Measurements from ENCODE around the gene MED15. TPM values are rescaled to one million over a fixed set of nuclear protein-coding genes. Genes with fewer than 3 reads are reported as not detected.

The MED15 gene
- total and polyA plus RNA-seq, 2 of the 8 experiments (the other 6 are each of a cell fraction or from before 2014, with no cell fraction given) = 28.3 to 57.1 TPM

- Histone ChIP-seq H2BK120ac (replicated peaks; ENCODE audit: low read depth, low read length) (no peak overlapping the region), H3K23me2 (ENCODE audit: low read depth, low read length) (no peaks in the 10 kb centered on the region), H2BK20ac (ENCODE audit: low read length) (no peak overlapping the region), H3K36me3 (ENCODE audit: control insufficient read depth in 2 of 4, insufficient read depth in 4 of 4, low read length in 3 of 4) (peaks cover 12 to 38% (median 28%) of the 10 kb centered on the region in 4 experiments), H3K27ac (ENCODE audit: low read depth, low read length) (no peak overlapping the region), H3K4me2 (ENCODE audit: insufficient read depth in 1 of 2, low read depth in 2 of 2, low read length in 2 of 2) (no peak overlapping the region), H2BK5ac (ENCODE audit: low read depth, low read length) (no peak overlapping the region), H3K79me2 (ENCODE audit: control insufficient read depth in 1 of 2, insufficient read depth in 2 of 2, low read length in 2 of 2) (no peaks in the 10 kb centered on the region), H4K20me1 (replicated peaks in 1 of 2; ENCODE audit: control insufficient read depth in 1 of 2, insufficient read depth in 2 of 2, low read length in 2 of 2) (peaks cover 0 to 14% of the 10 kb centered on the region in 2 experiments), H3K4me3 (ENCODE audit: extremely low read depth in 1 of 4, insufficient read depth in 2 of 4, low read depth in 3 of 4, low read length in 4 of 4) (no peak overlapping the region), H3K23ac (ENCODE audit: insufficient read length) (no peak overlapping the region), H3K4me1 (replicated peaks in 1 of 4; ENCODE audit: control insufficient read depth in 3 of 4, insufficient read depth in 4 of 4, low read length in 3 of 4) (no peaks in the 10 kb centered on the region), H3K56ac (replicated peaks; ENCODE audit: insufficient read length, low read depth, low read length) (no peak overlapping the region), H4K5ac (ENCODE audit: insufficient read length, low read depth, low read length) (no peak overlapping the region), H3K9ac (replicated peaks in 1 of 4; ENCODE audit: extremely low read depth in 1 of 4, low read depth in 3 of 4, low read length in 3 of 4) (no peak overlapping the region), H2BK15ac (ENCODE audit: low read length) (no peak overlapping the region), H2AK5ac (ENCODE audit: low read depth, low read length) (no peak overlapping the region), H3K79me1 (ENCODE audit: low read depth, low read length) (no peaks in the 10 kb centered on the region), H2BK12ac (ENCODE audit: low read depth, low read length) (no peak overlapping the region), H3K14ac (ENCODE audit: insufficient read length) (no peak overlapping the region), H3K27me3 (replicated peaks in 1 of 4; ENCODE audit: control insufficient read depth in 3 of 4, extremely low read depth in 1 of 4, insufficient read depth in 3 of 4, low read length in 3 of 4) (no peaks in the 10 kb centered on the region), H3K9me3 (ENCODE audit: insufficient read depth in 2 of 2, low read depth in 1 of 2, low read length in 1 of 2) (no peaks in the 10 kb centered on the region), H4K8ac (ENCODE audit: extremely low read depth, insufficient read depth, low read length) (no peak overlapping the region; the same call in 1 of the 2 replicates), H3K18ac (ENCODE audit: extremely low read depth, low read length) (no peak overlapping the region), H4K91ac (replicated peaks; ENCODE audit: insufficient read length, low read length) (no peak overlapping the region), H3K4ac (replicated peaks; ENCODE audit: insufficient read length, low read depth, low read length) (no peak overlapping the region), H2AFZ (ENCODE audit: low read length) (no peak overlapping the region)
- WGBS, 2 experiments (ENCODE audit: extremely low coverage in 1 of 2, insufficient coverage in 1 of 2, insufficient read length in 1 of 2, insufficient replicate concordance in 2 of 2, low coverage in 1 of 2, low lambda C conversion rate in 2 of 2, missing lambda C conversion rate in 1 of 2) = 73% methylated on average over 4 of the region's 4 CpGs; no CpG with 5 or more reads in 1 of the 2 experiments
- peak in 1 of 2 experiments; percentile 85 for DNase-seq (ENCODE audit: low read depth in 1 of 2, low spot score in 2 of 2)
- CTCF ChIA-PET (ENCODE audit: partially characterized antibody) = interaction anchor here (0.6 to 26.7 kb wide), 19 partner anchors 4 to 301 kb away, joined by 3 to 366 read pairs (median 4); partner anchors contain the start of gene SERPIND1
- no peak for FAIRE-seq
- POLR2A ChIA-PET (ENCODE audit: partially characterized antibody) = interaction anchor here (1.0 kb wide), 1 partner anchor 17 kb away, joined by 3 read pairs; no protein-coding TSS in a partner anchor
- peak; percentile 68 to 85 (median 81) for TF ChIP-seq CTCF (IDR thresholded peaks at IDR 0.05; ENCODE audit: control extremely low read depth in 1 of 3, insufficient read depth in 1 of 3, low read depth in 1 of 3, low read length in 3 of 3)
- TF ChIP-seq RAD21 (IDR thresholded peaks at IDR 0.05 in 1 of 2, conservative IDR thresholded peaks at IDR 0.05 in 1 of 2; ENCODE audit: low read depth in 2 of 2, low read length in 2 of 2) = peak; percentile 22 to 38; a peak in 1 of 4 replicates
- TF ChIP-seq RNF2 (IDR thresholded peaks at IDR 0.05; ENCODE audit: borderline replicate concordance, low read depth, low read length, missing control alignments, poor library complexity, severe bottlenecking) = no peak
- no peak for TF ChIP-seq ATF3 (IDR thresholded peaks at IDR 0.05; ENCODE audit: insufficient read depth, low read depth, low read length)
- TF ChIP-seq CBX8 (IDR thresholded peaks at IDR 0.05; ENCODE audit: borderline replicate concordance, low read depth, low read length) = no peak
These were observed 64.2 kb downstream of the MED15 start for GRCh38 chr22:20571531-20572007.

Data from H1 (cell line).